HG03135 (cell line): Measurements from ENCODE around the gene PSMD13.
"Not testable (repeated sequence)": the region's sequence is repeated elsewhere in the genome, so short reads cannot be mapped to it uniquely, and the experiment has no call there.

ENCODE experiments used
- ATAC-seq: cut with Tn5 transposase; IDR thresholded peaks from one replicate; pipeline ENCODE4 v1.9.1; 2021; ENCODE audit warnings: mild to moderate bottlenecking, moderate library complexity; ENCODE audit not compliant: unreplicated experiment

The PSMD13 gene

DNA sequence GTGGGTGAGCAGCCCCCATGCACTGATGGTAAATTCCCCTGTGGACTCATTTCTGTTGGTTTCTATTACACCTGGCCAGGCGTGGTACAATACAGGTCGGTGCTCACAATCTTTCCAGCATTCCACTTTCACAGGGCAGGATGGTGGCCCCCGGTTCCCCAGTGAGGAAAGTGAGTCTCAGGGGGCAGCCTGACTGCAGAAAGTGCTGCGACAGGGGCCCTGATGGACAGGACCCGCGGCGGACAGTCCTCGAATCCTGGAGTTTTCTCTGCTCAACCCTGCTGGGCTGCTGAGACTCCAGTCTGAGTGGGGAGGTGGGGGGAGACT lies 49.1 kb downstream of the PSMD13 start:
- ATAC-seq, result no peak

DNA sequence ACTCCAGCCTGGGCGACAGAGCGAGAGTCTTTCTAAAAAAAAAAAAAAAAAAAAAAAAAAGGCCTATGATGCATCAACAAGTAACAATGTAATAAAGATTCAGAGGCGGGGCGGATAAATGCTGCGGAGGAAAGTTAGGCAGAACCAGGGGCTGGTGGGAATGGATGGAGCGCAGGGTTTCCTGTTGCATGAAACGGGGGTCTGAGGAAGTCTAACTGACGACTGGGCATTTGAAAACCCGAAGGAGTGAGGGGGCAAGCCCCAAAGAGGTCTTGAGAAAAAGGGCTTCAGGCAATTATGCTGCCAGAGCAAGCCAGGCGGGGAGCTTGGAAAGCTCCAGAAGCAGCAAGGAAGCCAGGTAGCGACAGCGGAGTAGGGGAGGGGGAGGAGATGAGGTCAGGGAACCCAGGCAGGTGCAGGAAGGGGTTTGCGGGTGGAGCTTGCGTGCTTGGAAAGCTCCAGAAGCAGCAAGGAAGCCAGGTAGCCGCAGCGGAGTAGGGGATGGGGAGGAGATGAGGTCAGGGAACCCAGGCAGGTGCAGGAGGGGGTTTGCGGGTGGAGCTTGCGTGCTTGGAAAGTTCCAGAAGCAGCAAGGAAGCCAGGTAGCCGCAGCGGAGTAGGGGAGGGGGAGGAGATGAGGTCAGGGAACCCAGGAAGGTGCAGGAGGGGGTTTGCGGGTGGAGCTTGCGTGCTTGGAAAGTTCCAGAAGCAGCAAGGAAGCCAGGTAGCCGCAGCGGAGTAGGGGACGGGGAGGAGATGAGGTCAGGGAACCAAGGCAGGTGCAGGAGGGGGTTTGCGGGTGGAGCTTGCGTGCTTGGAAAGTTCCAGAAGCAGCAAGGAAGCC lies 50.4 kb downstream of the PSMD13 start:
- ATAC-seq, result not testable (repeated sequence)

DNA sequence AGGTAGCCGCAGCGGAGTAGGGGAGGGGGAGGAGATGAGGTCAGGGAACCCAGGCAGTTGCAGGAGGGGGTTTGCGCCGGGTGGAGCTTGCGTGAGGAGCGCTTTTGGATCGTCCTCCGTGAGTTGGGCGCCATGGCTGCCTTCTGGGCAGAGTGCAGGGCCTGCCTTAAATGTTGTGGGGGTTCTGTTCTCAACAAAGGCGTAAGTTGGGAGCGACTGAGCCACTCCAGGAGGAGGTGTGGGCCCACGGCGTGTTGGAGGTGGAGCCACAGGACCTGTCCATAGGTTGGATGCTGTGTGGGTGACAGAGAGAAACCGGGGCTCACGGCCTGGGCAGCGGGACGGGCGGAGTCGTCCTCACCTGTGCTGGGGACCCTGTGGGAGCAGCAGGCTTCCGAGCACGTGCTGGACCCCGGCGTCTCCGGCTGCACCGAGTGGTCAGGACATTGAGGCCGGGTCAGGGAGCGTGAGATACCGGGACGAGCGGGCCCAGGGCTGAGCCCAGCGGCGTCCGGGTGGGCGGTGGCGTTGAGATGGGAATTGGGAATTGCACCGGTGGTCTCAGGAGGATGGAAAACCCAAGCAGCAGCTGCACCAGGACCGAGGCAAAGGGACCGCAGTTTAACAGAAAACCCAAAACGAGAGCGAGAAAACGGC lies 51.2 kb downstream of the PSMD13 start:
- ATAC-seq, result no peak

DNA sequence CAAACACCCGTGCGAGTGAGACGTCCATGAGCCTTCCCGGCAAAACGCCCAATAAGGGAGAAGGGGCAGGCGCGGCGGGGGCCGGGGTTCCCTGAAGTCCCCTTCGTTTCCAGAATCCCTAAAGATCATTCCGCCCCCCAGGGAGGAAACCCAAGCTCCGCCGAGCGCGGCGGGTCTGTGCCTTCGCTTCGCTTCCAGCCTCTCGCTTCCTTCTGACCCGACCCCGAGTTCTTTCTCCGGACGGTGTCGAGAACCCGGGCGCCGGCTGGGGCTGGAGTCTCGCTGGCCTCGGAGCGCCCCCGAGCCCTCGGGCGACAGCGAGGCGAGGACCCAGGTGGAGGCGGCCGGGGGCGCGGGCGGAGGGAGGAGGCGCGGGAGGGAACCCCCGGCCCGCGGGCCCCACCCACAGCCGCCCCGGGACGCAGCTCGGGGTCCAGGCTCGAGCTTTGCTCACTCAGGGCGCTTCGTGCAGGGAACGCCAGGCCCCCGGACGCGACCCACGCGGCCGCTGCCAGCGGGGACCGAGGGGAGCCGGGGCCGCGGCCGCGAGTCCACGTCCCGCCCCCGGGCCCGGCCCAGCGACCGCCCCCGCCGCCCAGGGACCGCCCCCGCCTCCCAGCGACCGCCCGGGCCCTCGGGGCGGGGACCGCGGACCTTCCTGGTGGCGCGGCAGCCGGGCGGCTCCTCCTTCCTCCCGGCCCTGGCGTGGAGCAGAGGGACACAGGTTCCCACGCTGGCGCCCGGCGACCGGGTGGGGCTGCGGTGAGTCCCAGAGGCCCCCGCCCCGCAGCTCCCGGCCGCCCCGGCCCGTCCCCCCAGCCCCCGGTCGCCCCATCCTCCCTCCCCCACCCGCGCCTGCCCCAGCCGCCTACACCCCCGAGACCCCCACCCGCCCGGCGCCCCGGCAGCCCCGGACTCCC lies 52.0 kb downstream of the PSMD13 start, which contains the start of gene PGGHG:
Gene PGGHG, plus strand, starts transcription at position 649 of the 920 bp plus-strand sequence. CDS start 691 bp downstream, outside the sequence.
- ATAC-seq, result no peak

DNA sequence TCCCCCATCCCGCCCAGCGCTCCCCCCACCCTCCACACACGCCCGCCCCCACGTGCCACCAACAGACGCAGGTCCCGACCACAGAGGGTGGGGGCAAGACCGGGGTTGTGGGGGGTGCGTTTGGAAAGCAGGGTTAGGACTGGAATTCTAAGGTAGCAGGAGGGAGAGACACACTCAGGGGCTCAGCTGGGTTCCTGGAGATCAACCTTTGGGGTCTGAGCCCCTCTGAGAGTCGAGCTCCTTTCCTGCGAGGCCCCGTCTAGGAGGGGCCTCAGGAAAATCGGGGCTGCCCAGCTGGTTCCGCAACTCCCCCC lies 52.6 kb downstream of the PSMD13 start:
- no peak for ATAC-seq

DNA sequence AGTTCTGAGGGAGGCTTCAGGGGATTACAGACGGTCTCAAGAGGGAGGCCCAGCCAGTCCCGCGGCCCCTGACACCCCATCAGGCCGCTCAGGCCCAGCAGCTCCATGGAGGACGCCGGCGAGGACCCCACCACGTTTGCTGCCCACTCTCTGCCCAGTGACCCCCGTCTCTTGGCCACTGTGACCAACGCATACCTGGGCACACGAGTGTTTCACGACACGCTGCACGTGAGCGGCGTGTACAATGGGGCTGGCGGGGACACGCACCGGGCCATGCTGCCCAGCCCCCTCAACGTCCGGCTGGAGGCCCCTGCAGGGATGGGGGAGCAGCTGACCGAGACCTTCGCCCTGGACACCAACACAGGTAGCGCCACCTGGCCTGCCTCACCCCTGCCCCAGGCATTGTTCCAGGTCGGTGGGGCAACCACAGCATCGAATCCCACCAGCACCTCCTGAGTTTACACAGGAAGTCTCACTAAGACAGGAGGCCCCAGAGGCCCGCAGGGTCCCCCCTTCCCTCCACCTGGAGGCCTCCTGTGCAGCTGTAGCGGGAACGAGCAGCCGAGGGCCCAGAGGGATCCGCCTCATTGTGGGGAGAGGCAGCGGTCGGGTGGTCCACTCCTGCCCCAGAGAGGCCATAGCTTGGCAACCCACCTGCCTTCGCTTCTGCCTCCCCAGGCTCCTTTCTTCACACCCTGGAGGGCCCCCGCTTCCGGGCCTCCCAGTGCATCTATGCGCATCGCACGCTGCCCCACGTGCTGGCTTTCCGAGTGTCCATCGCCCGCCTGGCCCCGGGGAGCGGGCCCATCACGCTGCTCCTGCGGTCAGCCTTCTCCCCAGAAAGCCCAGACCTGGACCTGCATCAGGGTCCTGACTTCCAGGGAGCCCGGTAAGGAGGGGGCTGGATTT lies 53.2 kb downstream of the PSMD13 start:
- no peak for ATAC-seq

DNA sequence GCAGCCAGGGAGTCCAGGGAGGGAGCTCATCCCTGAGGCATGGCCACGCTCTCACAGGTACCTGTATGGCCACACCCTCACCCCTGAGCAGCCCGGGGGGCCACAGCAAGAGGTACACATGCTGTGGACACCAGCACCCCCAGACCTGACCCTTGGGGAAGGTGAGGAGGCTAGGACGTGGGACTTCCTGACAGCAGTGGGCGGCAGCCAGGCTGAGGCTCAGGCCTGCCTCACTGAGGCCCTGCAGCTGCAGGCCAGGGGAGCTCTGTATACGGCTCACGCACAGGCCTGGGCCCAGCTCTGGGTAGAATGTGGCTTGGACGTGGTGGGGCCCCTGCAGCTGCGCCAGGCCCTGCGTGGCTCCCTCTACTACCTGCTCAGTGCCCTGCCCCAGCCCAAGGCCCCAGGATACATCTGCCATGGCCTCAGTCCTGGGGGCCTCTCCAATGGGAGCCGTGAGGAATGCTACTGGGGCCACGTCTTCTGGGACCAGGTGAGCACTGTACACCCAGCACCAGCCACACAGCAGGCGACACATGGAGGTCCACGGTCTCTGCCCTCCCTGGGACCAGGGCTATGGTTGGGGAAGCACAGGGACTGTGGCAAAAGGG lies 54.0 kb downstream of the PSMD13 start:
- no peak for ATAC-seq

DNA sequence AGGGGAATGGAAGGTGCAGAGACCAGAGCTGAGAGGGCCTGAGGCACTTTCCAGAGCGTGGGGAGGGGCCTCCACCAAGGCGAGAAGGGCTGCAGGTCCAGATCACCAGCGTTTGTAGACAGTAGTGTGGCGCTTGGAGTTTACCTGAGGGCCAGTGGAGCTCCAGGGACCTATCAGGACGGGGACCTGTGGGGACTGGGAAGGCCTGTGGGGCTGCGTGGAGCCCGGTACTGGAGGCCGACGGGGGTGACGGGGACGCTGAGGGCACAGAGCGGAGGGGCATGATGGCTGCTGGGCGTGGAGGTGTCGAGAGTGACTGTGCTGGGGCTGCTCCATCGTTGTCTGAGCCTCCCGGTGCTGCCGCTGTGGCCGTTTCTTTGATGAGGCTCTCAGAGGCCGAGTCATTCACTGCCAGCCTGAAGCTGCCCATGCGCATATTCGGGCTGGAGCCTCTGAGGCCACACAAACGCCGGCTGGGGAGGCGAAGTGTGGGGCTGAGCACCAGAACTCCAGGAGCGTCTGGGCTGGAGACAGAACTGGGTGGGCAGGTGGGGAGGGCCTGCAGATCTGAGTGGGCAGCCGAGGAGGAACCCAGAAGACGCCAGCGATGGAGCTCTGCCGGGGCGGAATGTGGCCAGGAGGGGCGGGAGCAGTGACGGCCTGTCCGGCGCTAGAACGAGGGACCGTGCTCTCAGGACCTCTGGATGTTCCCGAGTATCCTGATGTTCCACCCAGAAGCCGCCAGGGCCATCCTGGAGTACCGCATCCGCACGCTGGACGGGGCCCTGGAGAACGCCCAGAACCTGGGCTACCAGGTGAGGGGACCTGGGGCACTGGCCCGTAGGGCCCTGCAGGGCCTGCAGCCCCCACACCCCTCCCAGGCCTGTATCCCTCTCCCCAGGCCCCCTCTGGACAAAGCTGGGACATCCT lies 54.8 kb downstream of the PSMD13 start:
- ATAC-seq, result no peak

DNA sequence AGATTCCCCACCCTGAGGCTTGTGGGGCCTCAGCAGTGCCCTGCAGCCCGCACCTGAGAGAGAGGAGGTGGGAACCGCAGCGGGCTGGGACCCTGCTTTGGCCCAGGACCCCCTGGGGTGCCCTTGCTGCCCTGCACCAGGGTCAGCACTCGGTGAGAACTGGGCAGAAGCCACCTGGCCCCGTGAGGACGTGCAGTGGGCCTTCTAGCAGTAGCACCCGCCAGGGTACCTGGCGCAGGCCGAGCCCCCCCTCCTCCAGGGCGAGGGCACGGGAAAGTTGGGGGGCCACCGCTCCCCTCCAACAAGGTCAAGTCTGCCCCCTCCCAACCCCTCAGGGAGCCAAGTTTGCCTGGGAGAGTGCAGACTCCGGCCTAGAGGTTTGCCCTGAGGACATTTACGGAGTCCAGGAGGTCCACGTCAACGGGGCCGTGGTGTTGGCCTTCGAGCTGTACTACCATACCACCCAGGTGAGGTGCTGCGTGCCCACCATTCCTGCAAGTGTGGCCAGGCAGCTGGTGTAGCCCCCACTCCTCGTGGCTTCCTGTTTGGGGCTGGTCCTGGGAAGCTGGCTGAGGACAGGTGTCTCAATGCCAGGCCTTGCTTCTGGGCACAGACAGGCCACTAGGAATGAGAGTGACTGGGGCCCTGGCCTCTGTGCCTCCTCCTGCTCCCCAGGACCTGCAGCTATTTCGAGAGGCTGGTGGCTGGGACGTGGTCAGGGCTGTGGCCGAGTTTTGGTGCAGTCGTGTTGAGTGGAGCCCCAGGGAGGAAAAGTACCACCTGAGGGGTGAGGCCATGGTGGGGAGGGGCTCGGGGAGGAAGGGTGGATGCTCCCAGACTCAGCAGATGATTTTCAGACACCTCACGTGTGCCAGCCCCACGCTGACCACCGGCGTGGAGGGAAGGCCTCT lies 55.7 kb downstream of the PSMD13 start:
- ATAC-seq, result no peak

DNA sequence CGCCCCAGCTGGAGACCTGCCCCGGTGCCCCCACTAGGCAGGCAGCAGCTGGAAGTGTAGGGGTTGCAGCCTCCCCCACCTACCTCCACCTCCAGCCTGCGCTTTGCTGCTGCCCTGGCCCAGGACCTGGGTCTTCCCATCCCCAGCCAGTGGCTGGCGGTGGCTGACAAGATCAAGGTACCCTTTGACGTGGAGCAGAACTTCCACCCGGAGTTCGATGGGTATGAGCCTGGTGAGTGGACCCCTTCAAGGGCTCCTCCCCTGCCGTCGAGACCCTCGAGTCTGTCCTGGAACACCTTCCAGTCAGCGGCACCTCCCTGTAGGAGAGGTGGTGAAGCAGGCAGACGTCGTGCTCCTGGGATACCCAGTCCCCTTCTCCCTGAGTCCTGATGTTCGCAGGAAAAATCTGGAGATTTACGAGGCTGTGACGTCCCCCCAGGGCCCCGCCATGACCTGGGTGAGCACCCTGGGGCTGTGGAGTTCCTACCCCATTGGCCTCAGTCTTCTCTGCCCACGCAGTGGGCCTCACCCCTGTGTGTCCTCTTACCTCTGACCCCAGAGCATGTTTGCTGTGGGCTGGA lies 56.6 kb downstream of the PSMD13 start:
- ATAC-seq, result no peak

DNA sequence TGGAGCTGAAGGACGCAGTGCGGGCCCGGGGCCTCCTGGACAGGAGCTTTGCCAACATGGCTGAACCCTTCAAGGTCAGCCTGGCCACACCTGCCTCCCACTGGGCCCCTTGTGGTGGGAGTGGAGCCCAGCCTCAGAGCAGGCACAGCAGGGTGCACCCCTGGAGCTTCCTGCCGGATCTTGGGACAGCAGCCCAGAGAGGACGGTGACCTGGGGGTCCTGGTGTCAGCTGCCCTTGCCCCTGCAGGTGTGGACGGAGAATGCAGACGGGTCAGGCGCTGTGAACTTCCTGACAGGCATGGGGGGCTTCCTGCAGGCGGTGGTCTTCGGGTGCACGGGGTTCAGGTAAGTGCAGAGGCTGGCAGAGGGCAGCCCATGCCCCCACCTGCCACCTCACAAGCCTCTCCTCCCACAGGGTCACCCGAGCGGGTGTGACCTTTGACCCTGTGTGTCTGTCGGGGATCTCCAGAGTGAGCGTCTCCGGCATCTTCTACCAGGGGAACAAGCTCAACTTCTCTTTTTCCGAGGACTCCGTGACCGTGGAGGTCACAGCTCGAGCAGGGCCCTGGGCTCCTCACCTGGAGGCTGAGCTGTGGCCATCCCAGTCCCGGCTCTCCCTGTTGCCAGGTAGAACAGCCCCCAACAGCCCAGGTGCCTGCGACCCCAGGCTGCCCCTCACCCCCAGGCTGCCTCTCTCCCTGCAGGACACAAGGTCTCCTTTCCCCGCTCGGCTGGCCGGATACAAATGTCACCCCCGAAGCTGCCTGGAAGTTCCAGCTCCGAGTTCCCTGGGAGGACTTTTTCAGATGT lies 57.3 kb downstream of the PSMD13 start:
- no peak for ATAC-seq

DNA sequence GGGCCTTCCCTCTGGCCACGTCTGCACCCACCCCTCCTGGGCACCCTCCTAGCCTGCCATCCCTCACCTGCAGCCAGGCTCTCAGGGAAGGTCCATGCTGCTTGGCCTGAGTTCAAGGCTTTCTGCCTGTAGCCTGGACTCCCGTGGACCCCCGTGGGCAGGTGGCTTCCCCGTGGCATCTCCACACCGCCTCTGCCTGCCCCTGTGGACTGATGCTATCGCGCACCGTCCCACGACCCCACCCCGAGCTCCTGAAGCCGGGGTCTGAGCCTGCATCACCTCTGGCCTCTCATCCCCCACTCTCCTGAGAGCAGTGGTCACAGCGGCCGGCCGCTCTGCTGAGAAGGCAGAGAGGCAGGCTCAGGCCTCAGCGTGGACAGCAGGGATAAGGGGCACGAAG lies 58.0 kb downstream of the PSMD13 start:
- ATAC-seq, result no peak

DNA sequence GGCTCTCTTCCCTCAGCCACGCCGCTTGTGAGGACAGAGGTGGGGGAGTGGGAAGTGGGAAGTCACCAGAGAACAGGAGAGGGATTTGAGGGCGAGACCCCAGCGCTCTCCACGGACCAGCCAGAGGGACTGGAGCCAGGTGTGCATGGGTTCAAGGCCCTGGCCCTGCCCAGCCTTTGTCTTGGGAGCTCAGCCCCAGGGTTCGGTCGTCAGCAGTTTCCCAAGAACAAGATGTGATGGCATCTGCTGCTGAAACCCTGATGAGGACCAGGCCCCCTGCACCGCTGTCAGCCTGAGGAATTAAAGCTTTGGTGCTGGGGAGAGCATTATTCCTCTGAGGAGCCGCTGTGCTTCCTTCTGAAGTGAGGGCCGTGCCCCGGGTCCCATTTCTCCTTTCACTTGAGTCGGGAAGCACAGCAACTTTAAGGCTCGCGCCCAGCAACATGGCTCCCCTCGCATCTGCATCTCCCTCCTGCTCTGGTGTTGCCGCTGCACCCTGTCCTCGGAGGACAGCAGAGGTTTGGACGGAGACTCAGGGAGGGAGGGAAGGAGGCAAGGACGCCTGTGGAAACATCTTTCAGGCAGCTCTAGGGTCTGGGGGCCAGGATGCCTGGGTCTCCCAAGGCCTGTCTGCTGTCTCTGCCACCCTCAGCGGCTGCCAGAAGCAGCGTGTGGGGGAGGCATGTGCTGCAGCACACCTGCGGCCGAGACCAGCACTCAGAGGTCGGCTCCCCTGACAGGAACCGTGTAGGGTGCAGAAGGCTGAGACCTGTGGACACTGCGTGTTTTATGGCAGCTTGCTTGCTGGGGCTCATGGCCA lies 58.8 kb downstream of the PSMD13 start:
- ATAC-seq, result no peak

DNA sequence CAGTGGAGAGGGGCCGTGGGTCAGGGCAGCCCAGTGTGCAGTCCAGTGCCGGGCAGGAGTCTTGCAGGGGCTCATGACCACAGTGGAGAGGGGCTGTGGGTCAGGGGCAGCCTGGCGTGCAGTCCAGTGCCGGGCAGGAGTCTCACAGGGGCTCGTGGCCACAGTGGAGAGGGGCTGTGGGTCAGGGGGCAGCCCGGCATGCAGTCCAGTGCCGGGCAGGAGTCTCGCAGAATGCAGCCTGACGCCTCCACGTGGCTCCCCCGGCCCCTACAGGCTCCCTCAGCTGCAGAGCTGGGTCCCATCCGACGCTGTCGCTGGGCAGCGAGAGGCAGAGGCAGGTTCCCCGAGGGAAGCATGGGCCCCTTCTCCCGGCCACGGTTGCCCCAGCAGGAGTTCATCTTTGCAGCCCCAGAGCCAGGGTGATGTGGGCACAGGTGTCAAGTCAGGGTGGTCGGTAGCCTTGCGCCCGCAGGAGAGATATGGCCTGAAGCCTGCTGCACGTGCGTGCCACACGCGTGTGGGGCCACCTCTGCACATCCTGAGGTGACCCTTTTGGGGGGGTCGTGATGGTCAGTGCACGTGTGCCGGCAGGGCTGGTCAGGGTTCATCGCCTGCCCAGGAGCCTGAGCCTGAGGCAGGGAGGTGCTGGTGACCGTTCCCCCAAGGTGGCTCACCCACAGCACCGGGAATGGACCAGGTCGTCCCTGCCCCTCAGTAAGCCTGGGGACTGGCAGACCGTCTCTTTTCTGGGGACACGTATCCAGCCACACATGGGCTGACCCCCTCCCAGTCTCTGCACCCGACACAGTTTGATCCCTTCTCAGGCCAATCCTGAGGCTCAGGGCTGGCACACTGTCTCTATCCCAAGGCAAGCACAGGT lies 59.6 kb downstream of the PSMD13 start:
- no peak for ATAC-seq

DNA sequence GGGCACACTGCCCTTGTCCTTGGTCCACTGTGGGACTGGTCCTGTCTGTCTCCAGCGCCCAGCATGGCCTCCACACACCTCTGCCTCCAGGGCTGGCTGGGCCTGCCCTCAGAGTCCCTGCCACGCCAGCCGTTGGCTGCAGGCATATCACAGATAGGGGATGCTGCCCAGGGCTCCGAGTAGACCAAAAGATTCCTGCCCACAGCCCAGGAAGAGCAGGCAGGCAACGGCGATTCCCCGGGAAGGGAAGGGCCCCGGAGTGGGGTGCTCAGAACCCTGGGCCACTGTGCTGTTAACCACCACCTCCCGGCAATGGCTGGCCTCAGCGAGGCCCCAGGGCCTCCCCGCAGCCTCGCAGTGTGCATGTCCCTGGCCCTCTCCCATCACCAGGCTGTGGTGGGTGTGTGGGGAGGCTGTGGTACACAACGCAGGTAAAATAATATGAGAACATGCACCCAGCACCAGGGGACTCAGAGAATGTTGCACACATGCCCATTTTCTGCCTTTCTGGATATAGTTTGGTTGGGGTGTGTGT lies 60.3 kb downstream of the PSMD13 start:
- no peak for ATAC-seq
